ENCODE measurements around the gene NCKIPSD. TPM values are rescaled to one million over a fixed set of nuclear protein-coding genes. Genes with fewer than 3 reads are reported as not detected.

Gene NCKIPSD
- total RNA-seq, 1 donor from 2014 or later, result 9.7 TPM

- POLR2A ChIA-PET, result interaction anchor here (1.0 kb wide), 1 partner anchor 72 kb away, joined by 3 read pairs; no protein-coding TSS in a partner anchor
- no peak for TF ChIP-seq CTCF (IDR thresholded peaks at IDR 0.05)
- ATAC-seq (ENCODE audit: low read depth) (no peak), DNase-seq (no peak)
- no peaks in the 10 kb centered on the region for H3K27me3 Mint-ChIP-seq
- H3K36me3 Mint-ChIP-seq (ENCODE audit: low read depth), result peaks cover 7% of the 10 kb centered on the region
- peaks cover 15% of the 10 kb centered on the region for H3K4me1 Mint-ChIP-seq
- intact Hi-C loops (cut with micrococcal nuclease), result no loop called here
- H3K9me3 Mint-ChIP-seq, result no peaks in the 10 kb centered on the region
- CTCF ChIA-PET, result no interaction called here
- H3K27ac Mint-ChIP-seq, result no peak overlapping the region
- no peak overlapping the region for H3K4me3 Mint-ChIP-seq
Measured at GRCh38 chr3:48631516-48632448, 53.9 kb downstream of the NCKIPSD start.

- TF ChIP-seq CTCF (IDR thresholded peaks at IDR 0.05), result no peak
- DNase-seq, result no peak
- Mint-ChIP-seq H3K36me3 (ENCODE audit: low read depth) (peaks cover 9% of the 10 kb centered on the region), H3K27ac (no peak overlapping the region), H3K4me1 (peaks cover 10% of the 10 kb centered on the region), H3K9me3 (no peaks in the 10 kb centered on the region), H3K27me3 (no peaks in the 10 kb centered on the region), H3K4me3 (no peak overlapping the region)
- ChIA-PET CTCF (no interaction called here), POLR2A (no interaction called here)
- ATAC-seq (ENCODE audit: low read depth), result no peak
- intact Hi-C loops (cut with micrococcal nuclease), result no loop called here
Measured at GRCh38 chr3:48630833-48631232, 54.9 kb downstream of the NCKIPSD start.

- ChIA-PET CTCF (no interaction called here), POLR2A (no interaction called here)
- H3K4me1 Mint-ChIP-seq, result peaks cover 6% of the 10 kb centered on the region
- no peaks in the 10 kb centered on the region for H3K9me3 Mint-ChIP-seq
- intact Hi-C loops (cut with micrococcal nuclease), result no loop called here
- no peaks in the 10 kb centered on the region for H3K27me3 Mint-ChIP-seq
- H3K27ac Mint-ChIP-seq, result no peak overlapping the region
- no peak overlapping the region for H3K4me3 Mint-ChIP-seq
- ATAC-seq (ENCODE audit: low read depth) (no peak), DNase-seq (no peak)
- TF ChIP-seq CTCF (IDR thresholded peaks at IDR 0.05), result no peak
- H3K36me3 Mint-ChIP-seq (ENCODE audit: low read depth), result peaks cover 9% of the 10 kb centered on the region
Measured at GRCh38 chr3:48630407-48630806, 55.3 kb downstream of the NCKIPSD start.

- Mint-ChIP-seq H3K4me3 (no peak overlapping the region), H3K9me3 (no peaks in the 10 kb centered on the region), H3K27ac (no peak overlapping the region), H3K27me3 (no peaks in the 10 kb centered on the region), H3K36me3 (ENCODE audit: low read depth) (peaks cover 10% of the 10 kb centered on the region), H3K4me1 (peaks cover 6% of the 10 kb centered on the region)
- ATAC-seq (ENCODE audit: low read depth), result no peak
- intact Hi-C loops (cut with micrococcal nuclease), result no loop called here
- DNase-seq, result no peak
- ChIA-PET CTCF (no interaction called here), POLR2A (no interaction called here)
- no peak for TF ChIP-seq CTCF (IDR thresholded peaks at IDR 0.05)
Measured at GRCh38 chr3:48629894-48630293, 55.8 kb downstream of the NCKIPSD start.

- DNase-seq, result no peak
- no peak overlapping the region for H3K27ac Mint-ChIP-seq
- ChIA-PET CTCF (no interaction called here), POLR2A (interaction anchor here (0.7 kb wide), 1 partner anchor 346 kb away, joined by 5 read pairs; no protein-coding TSS in a partner anchor)
- no peak for TF ChIP-seq CTCF (IDR thresholded peaks at IDR 0.05)
- H3K4me1 Mint-ChIP-seq, result no peaks in the 10 kb centered on the region
- H3K4me3 Mint-ChIP-seq, result no peak overlapping the region
- peaks cover 11% of the 10 kb centered on the region for H3K36me3 Mint-ChIP-seq (ENCODE audit: low read depth)
- intact Hi-C loops (cut with micrococcal nuclease), result no loop called here
- no peaks in the 10 kb centered on the region for H3K9me3 Mint-ChIP-seq
- H3K27me3 Mint-ChIP-seq, result no peaks in the 10 kb centered on the region
- ATAC-seq (ENCODE audit: low read depth), result no peak
Measured at GRCh38 chr3:48628277-48629017, 57.3 kb downstream of the NCKIPSD start.

Data from activated B cell treated with CpG ODN at 0.5 μM for 24 hours (primary cell).